ENCODE results near the gene KCTD21. TPM values are rescaled to one million over a fixed set of nuclear protein-coding genes. Genes with fewer than 3 reads are reported as not detected.
"Not testable (repeated sequence)": the region's sequence is repeated elsewhere in the genome, so short reads cannot be mapped to it uniquely, and the experiment has no call there.

KCTD21 gene
- total and polyA plus RNA-seq, 2 of the 4 experiments (the other 2 are of a cell fraction): 12.2 to 12.5 TPM

DNA sequence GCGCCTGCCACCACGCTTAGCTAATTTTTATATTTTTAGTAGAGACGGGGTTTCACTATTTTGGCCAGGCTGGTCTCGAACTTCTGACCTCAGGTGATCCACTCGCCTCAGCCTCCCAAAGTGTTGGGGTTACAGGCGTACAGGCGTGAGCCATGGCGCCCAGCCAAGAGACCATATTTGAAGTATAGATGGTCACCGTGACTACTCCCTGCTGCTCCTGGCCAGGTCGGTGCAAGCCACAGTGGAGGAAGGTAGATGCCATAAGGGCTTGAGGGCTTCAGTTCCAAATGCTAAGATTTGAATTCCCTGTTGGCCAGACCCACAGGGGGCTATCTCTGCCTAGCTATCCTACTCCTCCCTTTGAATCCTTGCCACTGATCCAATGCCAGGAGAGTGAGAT is 34.3 kb upstream of the KCTD21 start:
- H3K27me3 ChIP-seq (ENCODE audit: control insufficient read depth, insufficient read depth, low read length); H4K91ac ChIP-seq (ENCODE audit: insufficient read depth, low read depth, low read length); H2BK20ac ChIP-seq (ENCODE audit: low read depth, low read length); H3K4me3 ChIP-seq (ENCODE audit: insufficient read depth, low read depth, low read length); intact Hi-C loops (cut with micrococcal nuclease); H3K23ac ChIP-seq (ENCODE audit: low read depth, low read length); H2BK120ac ChIP-seq (ENCODE audit: low read depth, low read length); DNase-seq; dilution Hi-C loops (cut with HindIII; ENCODE audit: low sequenced_read_pairs, unreplicated experiment); H3K4ac ChIP-seq (ENCODE audit: low read depth, low read length); H3K4me1 ChIP-seq (ENCODE audit: control insufficient read depth, insufficient read depth, low read length); H3K4me2 ChIP-seq (ENCODE audit: low read depth, low read length); H3K27ac ChIP-seq (ENCODE audit: insufficient read depth, low read length); H2AFZ ChIP-seq (replicated peaks; ENCODE audit: low read length, poor library complexity); POLR2A ChIA-PET (ENCODE audit: unreplicated experiment); H4K8ac ChIP-seq (ENCODE audit: low read depth in 2 of 2, low read length in 2 of 2); H2BK5ac ChIP-seq (ENCODE audit: low read depth, low read length, poor library complexity, severe bottlenecking); ATAC-seq (ENCODE audit: low read depth); H4K5ac ChIP-seq (ENCODE audit: low read depth, low read length); H2AK9ac ChIP-seq (replicated peaks; ENCODE audit: low read depth, low read length, poor library complexity); H2AK5ac ChIP-seq (ENCODE audit: low read depth, low read length); BruUV-seq (replicated peaks); H3K9me3 ChIP-seq (ENCODE audit: control insufficient read depth, insufficient read depth, low read length); H3K14ac ChIP-seq (replicated peaks; ENCODE audit: low read depth, low read length); H3K9ac ChIP-seq (ENCODE audit: low read depth, low read length); H2BK15ac ChIP-seq (ENCODE audit: low read depth, low read length); H3K56ac ChIP-seq (ENCODE audit: extremely low read depth, insufficient read depth, low read length); H3K18ac ChIP-seq (ENCODE audit: low read depth, low read length); H4K20me1 ChIP-seq (ENCODE audit: insufficient read depth, low read length); CTCF ChIA-PET: not testable (repeated sequence)
- peaks cover 61% of the 10 kb centered on the region for H3K36me3 ChIP-seq (ENCODE audit: control insufficient read depth, insufficient read depth, low read length)
- peaks cover 22% of the 10 kb centered on the region; the same call in 1 of the 2 replicates for H3K9me1 ChIP-seq (ENCODE audit: insufficient read depth, low read length)
- in situ Hi-C loops (cut with MboI; ENCODE audit: low sequenced_read_pairs): loop anchor here (10.0 kb wide), 1 partner anchor 342 kb away; no protein-coding TSS in a partner anchor
- H3K79me1 ChIP-seq (ENCODE audit: low read depth in 1 of 2, low read length in 2 of 2): peaks cover 0 to 12% of the 10 kb centered on the region in 2 experiments; a peak in 1 of 4 replicates
- 88% methylated on average over 6 of the region's 10 CpGs; no CpG with 5 or more reads in 1 of the 2 experiments for WGBS, 2 experiments (ENCODE audit: extremely low coverage in 2 of 2, insufficient read length in 1 of 2)
